ENCODE results near the gene GLG1. TPM values are rescaled to one million over a fixed set of nuclear protein-coding genes. Genes with fewer than 3 reads are reported as not detected.
"Not testable (repeated sequence)": the region's sequence is repeated elsewhere in the genome, so short reads cannot be mapped to it uniquely, and the experiment has no call there.

The GLG1 gene
- 100 to 1,000 TPM in 2 of 4 donors, 10 to 100 TPM in 2; 72.0 to 170 (median 105) TPM for total RNA-seq

DNA sequence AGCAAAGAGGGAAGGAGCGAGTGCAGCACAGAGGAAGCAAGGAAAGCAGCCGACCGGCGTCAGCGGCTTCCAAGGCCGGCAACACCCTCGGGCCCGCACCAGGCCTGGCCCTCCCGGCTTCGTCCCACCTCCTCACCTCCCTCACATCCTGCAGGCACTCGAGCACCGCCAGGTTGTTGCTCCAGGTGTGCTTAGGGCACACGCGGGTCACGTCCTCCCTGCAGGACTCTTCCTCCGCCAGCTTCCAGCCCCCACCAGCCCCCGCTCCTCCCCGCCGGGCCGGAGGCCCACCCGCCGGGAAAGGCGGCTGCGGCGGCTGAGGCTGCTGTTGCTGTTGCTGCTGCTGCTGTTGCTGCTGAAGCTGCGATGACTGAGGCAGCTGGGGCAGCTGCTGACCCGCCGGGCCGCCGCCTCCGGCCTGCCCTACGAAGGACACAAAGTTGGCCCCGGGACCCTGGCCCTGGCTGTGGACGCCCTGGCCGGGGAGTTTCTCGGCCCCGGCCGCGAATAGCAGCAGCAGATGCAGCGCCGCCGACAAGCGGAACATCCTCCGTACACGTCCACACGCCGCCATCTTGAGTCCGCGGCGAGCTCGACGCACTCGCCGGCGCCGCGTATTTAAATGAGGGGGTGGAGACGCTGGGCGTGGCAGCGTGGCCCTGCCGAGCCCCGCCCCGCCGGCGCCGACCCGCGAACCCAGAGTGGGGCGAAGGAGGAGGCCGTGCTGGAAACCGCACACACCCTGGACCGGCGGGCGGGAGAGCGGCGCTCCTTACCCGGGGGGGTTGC is at the start of gene GLG1:
TSS of gene GLG1 (minus strand) at position 594 of the 789 bp plus-strand sequence. CDS start at position 574, 20 bp downstream.
- DNase-seq (peak; percentile 82 to 88), ATAC-seq (peak; percentile 85 to 88)
- H3K36me3 ChIP-seq, result no peaks in the 10 kb centered on the region
- no peaks in the 10 kb centered on the region for H3K27me3 ChIP-seq
- H3K4me1 ChIP-seq, result peaks cover 34% of the 10 kb centered on the region in 2 donors
- peak within 1 kb of the TSS; percentile 87 to 98 (median 98) for H3K27ac ChIP-seq
- no peaks in the 10 kb centered on the region for H3K9me3 ChIP-seq
- in situ Hi-C loops (cut with MboI; ENCODE audit: low sequenced_read_pairs in 4 of 4) (loop anchor here in 1 of 4 donors (25.0 kb wide), 1 partner anchor 119 kb away; no protein-coding TSS in a partner anchor), intact Hi-C loops (cut with DNase I; ENCODE audit: low total_unique reads) (loop anchor here (5.0 kb wide), 3 partner anchors 44 to 309 kb away; partner anchors contain the start of genes PSMD7 and RFWD3)
- peak; percentile 93 for TF ChIP-seq POLR2A (IDR thresholded peaks at IDR 0.05)
- TF ChIP-seq, protein P1, sequence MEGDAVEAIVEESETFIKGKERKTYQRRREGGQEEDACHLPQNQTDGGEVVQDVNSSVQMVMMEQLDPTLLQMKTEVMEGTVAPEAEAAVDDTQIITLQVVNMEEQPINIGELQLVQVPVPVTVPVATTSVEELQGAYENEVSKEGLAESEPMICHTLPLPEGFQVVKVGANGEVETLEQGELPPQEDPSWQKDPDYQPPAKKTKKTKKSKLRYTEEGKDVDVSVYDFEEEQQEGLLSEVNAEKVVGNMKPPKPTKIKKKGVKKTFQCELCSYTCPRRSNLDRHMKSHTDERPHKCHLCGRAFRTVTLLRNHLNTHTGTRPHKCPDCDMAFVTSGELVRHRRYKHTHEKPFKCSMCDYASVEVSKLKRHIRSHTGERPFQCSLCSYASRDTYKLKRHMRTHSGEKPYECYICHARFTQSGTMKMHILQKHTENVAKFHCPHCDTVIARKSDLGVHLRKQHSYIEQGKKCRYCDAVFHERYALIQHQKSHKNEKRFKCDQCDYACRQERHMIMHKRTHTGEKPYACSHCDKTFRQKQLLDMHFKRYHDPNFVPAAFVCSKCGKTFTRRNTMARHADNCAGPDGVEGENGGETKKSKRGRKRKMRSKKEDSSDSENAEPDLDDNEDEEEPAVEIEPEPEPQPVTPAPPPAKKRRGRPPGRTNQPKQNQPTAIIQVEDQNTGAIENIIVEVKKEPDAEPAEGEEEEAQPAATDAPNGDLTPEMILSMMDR (IDR thresholded peaks at IDR 0.05 in 4 of 5, conservative IDR thresholded peaks at IDR 0.05 in 1 of 5), result no peak
- peak within 1 kb of the TSS; percentile 64 to 99 (median 96) for H3K4me3 ChIP-seq

DNA sequence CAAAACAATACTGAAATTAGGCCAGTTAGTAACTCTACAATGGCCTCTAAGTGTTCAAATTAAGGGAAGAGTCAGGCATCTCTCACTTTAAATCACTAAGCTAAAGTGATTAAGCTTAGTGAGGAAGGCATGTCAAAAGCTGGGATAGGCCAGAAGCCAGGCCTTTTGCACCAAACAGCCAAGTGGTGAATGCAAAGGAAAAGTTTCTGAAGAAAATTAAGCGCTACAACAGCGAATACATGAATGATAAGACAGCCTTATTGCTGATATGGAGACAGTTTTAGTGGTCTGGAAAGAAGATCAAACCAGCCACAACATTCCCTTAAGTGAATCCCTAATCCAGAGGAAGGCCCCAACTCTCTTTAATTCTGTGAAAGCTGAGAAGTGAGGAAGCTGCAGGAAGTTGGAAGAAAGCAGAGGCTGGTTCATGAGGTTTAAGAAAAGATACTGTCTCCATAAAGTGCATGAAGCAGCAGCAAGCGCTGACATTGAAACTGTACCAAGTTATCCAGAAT is 47.7 kb upstream of the GLG1 start:
- DNase-seq, result no peak
- in situ Hi-C loops (cut with MboI; ENCODE audit: low sequenced_read_pairs in 4 of 4) (no loop called here), intact Hi-C loops (cut with DNase I; ENCODE audit: low total_unique reads) (no loop called here)
- H3K4me3 ChIP-seq, result no peak overlapping the region
- no peaks in the 10 kb centered on the region for H3K27me3 ChIP-seq
- TF ChIP-seq, protein P1 (IDR thresholded peaks at IDR 0.05 in 4 of 5, conservative IDR thresholded peaks at IDR 0.05 in 1 of 5), result no peak
- TF ChIP-seq POLR2A (IDR thresholded peaks at IDR 0.05), result no peak
- no peaks in the 10 kb centered on the region for H3K9me3 ChIP-seq
- H3K36me3 ChIP-seq, result peaks cover 0 to 41% of the 10 kb centered on the region in 2 donors
- ATAC-seq, result no peak
- no peak overlapping the region for H3K27ac ChIP-seq
- H3K4me1 ChIP-seq, result no peaks in the 10 kb centered on the region

DNA sequence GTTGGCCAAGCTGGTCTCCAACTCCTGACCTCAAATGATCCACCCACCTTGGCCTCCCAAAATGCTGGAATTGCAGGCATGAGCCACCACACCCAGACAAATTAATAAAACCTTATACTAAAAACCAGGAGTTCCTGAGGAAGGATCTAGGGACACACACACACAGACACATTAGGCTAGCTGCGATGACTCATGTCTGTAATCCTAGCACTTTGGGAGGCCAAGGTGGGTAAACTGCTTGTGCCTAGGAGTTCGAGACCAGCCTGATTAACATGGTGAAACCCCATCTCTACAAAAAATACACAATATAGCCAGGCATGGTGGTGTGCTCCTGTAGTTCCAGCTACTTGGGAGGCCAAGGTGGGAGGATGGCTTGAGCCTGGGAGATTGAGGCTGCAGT is 46.0 kb upstream of the GLG1 start:
- DNase-seq; intact Hi-C loops (cut with DNase I; ENCODE audit: low total_unique reads); H3K4me3 ChIP-seq; ATAC-seq; in situ Hi-C loops (cut with MboI; ENCODE audit: low sequenced_read_pairs in 4 of 4); H3K27ac ChIP-seq; H3K4me1 ChIP-seq; H3K27me3 ChIP-seq; H3K9me3 ChIP-seq: not testable (repeated sequence)
- peaks cover 0 to 40% of the 10 kb centered on the region in 2 donors for H3K36me3 ChIP-seq

DNA sequence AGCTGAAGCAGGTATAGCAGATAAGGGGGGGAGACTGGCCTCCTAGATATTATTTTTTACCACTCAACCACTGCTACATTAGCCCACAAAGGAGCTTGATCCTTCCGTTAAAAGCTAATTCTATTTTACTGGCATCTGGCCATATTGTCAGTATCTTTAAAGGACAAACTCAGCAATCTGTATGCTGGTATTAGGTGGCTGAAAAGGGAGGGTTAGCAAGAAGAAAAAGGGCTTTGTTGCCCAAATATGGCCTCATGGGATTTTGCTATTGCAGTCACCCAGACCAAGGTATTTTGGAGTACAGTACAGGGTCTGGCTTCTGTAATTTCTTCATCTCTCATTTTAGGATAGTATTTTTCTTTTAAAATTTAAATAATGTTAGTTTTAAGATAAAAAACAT is 45.3 kb upstream of the GLG1 start:
- Histone ChIP-seq H3K9me3 (no peaks in the 10 kb centered on the region), H3K4me1 (no peaks in the 10 kb centered on the region), H3K4me3 (no peak overlapping the region), H3K36me3 (peaks cover 0 to 39% of the 10 kb centered on the region in 2 donors), H3K27ac (no peak overlapping the region), H3K27me3 (no peaks in the 10 kb centered on the region)
- ATAC-seq (no peak), DNase-seq (no peak)
- TF ChIP-seq, protein P1 (IDR thresholded peaks at IDR 0.05 in 4 of 5, conservative IDR thresholded peaks at IDR 0.05 in 1 of 5), result no peak
- TF ChIP-seq POLR2A (IDR thresholded peaks at IDR 0.05), result no peak
- in situ Hi-C loops (cut with MboI; ENCODE audit: low sequenced_read_pairs in 4 of 4) (no loop called here), intact Hi-C loops (cut with DNase I; ENCODE audit: low total_unique reads) (no loop called here)

DNA sequence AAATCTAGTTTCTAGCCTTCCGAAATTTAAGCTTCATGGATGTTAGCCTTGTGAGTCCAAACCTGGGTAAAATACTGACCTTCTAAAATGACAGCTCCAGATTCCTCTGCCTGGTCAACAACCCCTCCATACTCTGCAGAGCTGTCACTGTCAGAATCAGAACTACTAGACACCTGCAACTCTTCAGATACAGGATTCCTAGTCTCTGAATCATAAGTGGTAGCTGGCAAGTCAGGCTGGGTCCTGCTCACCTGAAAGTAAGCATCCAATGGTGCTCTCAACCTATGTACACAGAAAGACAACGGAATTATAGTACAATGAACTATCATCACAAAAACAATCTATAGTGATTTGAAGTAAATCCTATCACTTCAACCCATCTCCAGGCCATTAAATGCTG is 44.9 kb upstream of the GLG1 start:
- Histone ChIP-seq H3K36me3 (peaks cover 0 to 39% of the 10 kb centered on the region in 2 donors), H3K4me1 (no peaks in the 10 kb centered on the region), H3K27me3 (no peaks in the 10 kb centered on the region), H3K4me3 (no peak overlapping the region), H3K27ac (no peak overlapping the region), H3K9me3 (no peaks in the 10 kb centered on the region)
- ATAC-seq (no peak), DNase-seq (no peak)
- TF ChIP-seq POLR2A (IDR thresholded peaks at IDR 0.05), result no peak
- TF ChIP-seq, protein P1 (IDR thresholded peaks at IDR 0.05 in 4 of 5, conservative IDR thresholded peaks at IDR 0.05 in 1 of 5), result no peak
- intact Hi-C loops (cut with DNase I; ENCODE audit: low total_unique reads) (no loop called here), in situ Hi-C loops (cut with MboI; ENCODE audit: low sequenced_read_pairs in 4 of 4) (no loop called here)
